Testis (tissue), 3 donors: Measurements from ENCODE around the gene FHOD3. TPM values are rescaled to one million over a fixed set of nuclear protein-coding genes. Genes with fewer than 3 reads are reported as not detected.

Experiments
- DNase-seq: peaks from one replicate; pipeline ENCODE4 v3.0.0-alpha.2; 2019
- H3K27ac ChIP-seq, 2 donors: fragments of 200-600 bp; sonication (generic); one replicate each; pipeline ENCODE4 v1.5.1; 2019
- H3K27me3 ChIP-seq: fragments of 200-600 bp; sonication (generic); one replicate; pipeline ENCODE4 v1.5.1; 2019
- H3K36me3 ChIP-seq: fragments of 200-600 bp; sonication (generic); one replicate; pipeline ENCODE4 v1.5.1; 2017; ENCODE audit warnings: low read depth; ENCODE audit errors: missing control alignments
- H3K4me1 ChIP-seq: fragments of 200-600 bp; sonication (generic); one replicate; pipeline ENCODE4 v1.5.1; 2019
- H3K4me3 ChIP-seq, 2 donors: fragments of 200-600 bp; sonication (generic); one replicate each; pipeline ENCODE4 v1.5.1; 2017 to 2019
- H3K9me3 ChIP-seq: fragments of 200-600 bp; sonication (generic); one replicate; pipeline ENCODE4 v1.5.1; 2017
- POLR2A ChIP-seq: fragments of 450-650 bp; IDR thresholded peaks from one replicate; pipeline ENCODE4 v1.6.1; 2017; ENCODE audit warnings: antibody characterized with exemption, mild to moderate bottlenecking, moderate library complexity
- WGBS, 2 donors: methylation state at CpG; one replicate each; pipeline ENCODE4 v1.1.5; 2018; 5-methylcytosine and 5-hydroxymethylcytosine counted together
- intact Hi-C: fragments of 100-400 bp; cut with DNase I; formaldehyde crosslinking; loops from one replicate; pipeline ENCODE4 v1.15.1; 2023; ENCODE audit warnings: low total_unique reads
- polyA plus RNA-seq: library from polyadenylated mRNA; stranded (reverse); fragments of 350-450 nt; fragmentation: Illumina TruSeq; extraction: RNeasy Lipid Tissue Mini Kit (QIAGEN cat#74804); gene quantifications from one replicate; pipeline ENCODE4 v1.2.3, GENCODE V29; 2014; ENCODE audit warnings: low read depth, low replicate concordance; ENCODE audit not compliant: insufficient read depth
- total RNA-seq, 2 donors: library from RNA; depleted of rRNA; stranded (reverse); fragments of >200 nt; gene quantifications; one replicate each; pipeline ENCODE4 v1.2.3, GENCODE V29; 2016
- TF ChIP-seq, protein P1 (sequence below), 3 experiments: fragments of 450-650 bp in 2 of 3; fragments of 200-600 bp in 1 of 3; sonication (generic) in 1 of 3; IDR thresholded peaks; one replicate each; pipeline ENCODE4 v1.5.1; 2016 to 2019; ENCODE audit warnings: antibody characterized with exemption in 3 of 3, mild to moderate bottlenecking in 2 of 3, moderate library complexity in 1 of 3

Gene FHOD3
- total and polyA plus RNA-seq, 3 donors from 2014 or later = 6.5 to 46.8 (median 37.3) TPM

DNA sequence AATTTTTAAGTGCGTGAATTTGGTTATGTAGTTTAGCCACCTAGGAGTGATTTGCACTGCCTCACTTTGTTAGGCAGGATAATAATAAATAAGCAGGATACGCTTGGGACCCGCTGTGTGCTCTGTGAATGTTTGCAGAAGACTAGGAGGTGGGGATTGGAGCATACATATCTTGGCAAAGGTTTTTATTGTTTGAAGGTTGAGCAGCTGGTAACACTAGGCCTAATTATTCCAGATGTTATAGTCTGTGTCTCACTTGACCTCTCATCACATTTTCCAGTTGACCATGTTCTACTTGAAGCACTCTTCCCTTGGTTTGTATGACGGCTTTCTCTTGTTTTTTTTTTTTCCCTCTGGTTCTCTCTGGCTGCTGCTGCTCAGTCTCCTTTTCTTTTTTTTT, 42.7 kb downstream of the FHOD3 start:
- intact Hi-C loops = no loop called here
- Histone ChIP-seq H3K27me3 (no peaks in the 10 kb centered on the region), H3K4me1 (no peaks in the 10 kb centered on the region), H3K4me3 (no peak overlapping the region), H3K9me3 (no peaks in the 10 kb centered on the region), H3K27ac (no peak overlapping the region), H3K36me3 (no peaks in the 10 kb centered on the region)
- no peak for TF ChIP-seq POLR2A
- TF ChIP-seq, protein P1, sequence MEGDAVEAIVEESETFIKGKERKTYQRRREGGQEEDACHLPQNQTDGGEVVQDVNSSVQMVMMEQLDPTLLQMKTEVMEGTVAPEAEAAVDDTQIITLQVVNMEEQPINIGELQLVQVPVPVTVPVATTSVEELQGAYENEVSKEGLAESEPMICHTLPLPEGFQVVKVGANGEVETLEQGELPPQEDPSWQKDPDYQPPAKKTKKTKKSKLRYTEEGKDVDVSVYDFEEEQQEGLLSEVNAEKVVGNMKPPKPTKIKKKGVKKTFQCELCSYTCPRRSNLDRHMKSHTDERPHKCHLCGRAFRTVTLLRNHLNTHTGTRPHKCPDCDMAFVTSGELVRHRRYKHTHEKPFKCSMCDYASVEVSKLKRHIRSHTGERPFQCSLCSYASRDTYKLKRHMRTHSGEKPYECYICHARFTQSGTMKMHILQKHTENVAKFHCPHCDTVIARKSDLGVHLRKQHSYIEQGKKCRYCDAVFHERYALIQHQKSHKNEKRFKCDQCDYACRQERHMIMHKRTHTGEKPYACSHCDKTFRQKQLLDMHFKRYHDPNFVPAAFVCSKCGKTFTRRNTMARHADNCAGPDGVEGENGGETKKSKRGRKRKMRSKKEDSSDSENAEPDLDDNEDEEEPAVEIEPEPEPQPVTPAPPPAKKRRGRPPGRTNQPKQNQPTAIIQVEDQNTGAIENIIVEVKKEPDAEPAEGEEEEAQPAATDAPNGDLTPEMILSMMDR (IDR thresholded peaks at IDR 0.05) = no peak
- 66 to 69% methylated on average over 4 of the region's 4 CpGs for WGBS, 2 donors
- no peak for DNase-seq

- no peak overlapping the region for H3K4me3 ChIP-seq
- H3K27ac ChIP-seq = no peak overlapping the region
- TF ChIP-seq, protein P1 (IDR thresholded peaks at IDR 0.05) = no peak
- no peak for TF ChIP-seq POLR2A
- H3K4me1 ChIP-seq = no peaks in the 10 kb centered on the region
- H3K36me3 ChIP-seq = no peaks in the 10 kb centered on the region
- H3K27me3 ChIP-seq = no peaks in the 10 kb centered on the region
- no peak for DNase-seq
- no peaks in the 10 kb centered on the region for H3K9me3 ChIP-seq
- intact Hi-C loops = no loop called here
Measured at GRCh38 chr18:36341944-36342343, 44.4 kb downstream of the FHOD3 start.

GRCh38 chr18:36348331-36348730, 50.8 kb downstream of the FHOD3 start:
- 60 to 65% methylated on average over 3 of the region's 3 CpGs for WGBS, 2 donors
- intact Hi-C loops = no loop called here
- no peak for DNase-seq

GRCh38 chr18:36348971-36349417, 51.5 kb downstream of the FHOD3 start:
- Histone ChIP-seq H3K9me3 (no peaks in the 10 kb centered on the region), H3K36me3 (no peaks in the 10 kb centered on the region), H3K4me1 (no peaks in the 10 kb centered on the region), H3K27me3 (no peaks in the 10 kb centered on the region), H3K4me3 (no peak overlapping the region), H3K27ac (no peak overlapping the region)
- intact Hi-C loops = no loop called here
- DNase-seq = no peak
- WGBS, 2 donors = 85 to 94% methylated on average over 6 of the region's 6 CpGs
- no peak for TF ChIP-seq POLR2A
- TF ChIP-seq, protein P1 (IDR thresholded peaks at IDR 0.05) = no peak

More at GRCh38 chr18:36348331-36348730, 50.8 kb downstream of the FHOD3 start:
- no peak overlapping the region for H3K4me3 ChIP-seq
- no peak overlapping the region for H3K27ac ChIP-seq
- H3K4me1 ChIP-seq = no peaks in the 10 kb centered on the region
- H3K36me3 ChIP-seq = no peaks in the 10 kb centered on the region
- TF ChIP-seq, protein P1 (IDR thresholded peaks at IDR 0.05) = no peak
- no peaks in the 10 kb centered on the region for H3K9me3 ChIP-seq
- no peaks in the 10 kb centered on the region for H3K27me3 ChIP-seq

- no peak overlapping the region for H3K4me3 ChIP-seq
- no peaks in the 10 kb centered on the region for H3K36me3 ChIP-seq
- no peaks in the 10 kb centered on the region for H3K27me3 ChIP-seq
- intact Hi-C loops = no loop called here
- DNase-seq = no peak
- TF ChIP-seq, protein P1 (IDR thresholded peaks at IDR 0.05) = no peak
- no peak overlapping the region for H3K27ac ChIP-seq
- H3K4me1 ChIP-seq = no peaks in the 10 kb centered on the region
- WGBS, 2 donors = 80 to 86% methylated on average over 6 of the region's 6 CpGs
- no peaks in the 10 kb centered on the region for H3K9me3 ChIP-seq
Measured at GRCh38 chr18:36349552-36349951, 52.0 kb downstream of the FHOD3 start.
